ENCODE results near the gene RPH3AL.
A peak's percentile ranks its signal among the peaks of the same experiment; 100 is the strongest.

The RPH3AL gene

DNA sequence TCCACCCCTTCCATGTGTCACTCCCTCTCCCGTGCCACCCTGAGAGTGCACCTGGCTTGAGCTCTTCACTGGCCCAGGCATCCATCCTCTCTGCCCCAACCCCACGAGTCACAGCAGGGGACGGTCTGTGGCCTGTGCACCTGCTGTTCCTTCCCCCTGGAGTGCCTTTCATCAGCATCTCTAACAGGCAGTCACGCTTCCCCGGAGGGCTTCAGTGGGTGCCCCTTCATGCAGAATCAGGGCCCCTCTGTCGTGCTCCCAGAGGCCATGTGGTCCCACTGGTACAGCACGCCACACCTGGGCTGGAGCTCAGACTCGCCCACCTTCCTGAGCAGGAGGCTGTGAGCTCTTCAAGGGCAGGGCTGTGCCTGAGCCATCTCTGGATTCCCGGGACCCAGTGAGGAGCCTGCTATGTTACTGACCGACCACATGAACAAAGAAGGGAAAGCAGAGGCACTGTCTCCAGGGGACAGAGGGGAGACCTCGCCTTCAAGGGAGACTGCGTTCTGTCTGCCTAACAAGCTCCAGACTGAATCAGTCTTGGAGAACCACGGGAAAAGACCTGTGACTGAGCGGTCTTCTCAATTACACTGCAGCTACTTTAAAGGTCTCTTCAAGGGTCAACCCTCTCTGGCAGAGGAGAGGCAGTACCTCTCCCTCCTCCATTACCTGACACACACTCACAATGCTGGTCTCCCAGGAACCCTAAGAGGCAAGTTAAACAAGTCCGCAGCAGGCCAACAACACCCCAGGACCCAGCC, 92.4 kb downstream of the RPH3AL start:
- peaks cover 14% of the 10 kb centered on the region; the same call in 1 of the 2 replicates for H4K20me1 ChIP-seq
- no peak overlapping the region for H3K4me3 ChIP-seq
- H3K27me3 ChIP-seq: no peaks in the 10 kb centered on the region
- H3K4me2 ChIP-seq: peak overlapping the region; percentile 59
- H3K9me3 ChIP-seq: peaks cover 31% of the 10 kb centered on the region
- H3K27ac ChIP-seq: 0 out of 2 replicates have a peak overlapping the region, but pooled peaks have one; percentile 44
- H3K36me3 ChIP-seq: peaks cover 36% of the 10 kb centered on the region
- 0 out of 2 replicates have a peak overlapping the region, but pooled peaks have one; percentile 6 for H3K9ac ChIP-seq
- TF ChIP-seq Cebpa-rat (IDR thresholded peaks at IDR 0.05): no peak
- peaks cover 29% of the 10 kb centered on the region for H3K4me1 ChIP-seq

DNA sequence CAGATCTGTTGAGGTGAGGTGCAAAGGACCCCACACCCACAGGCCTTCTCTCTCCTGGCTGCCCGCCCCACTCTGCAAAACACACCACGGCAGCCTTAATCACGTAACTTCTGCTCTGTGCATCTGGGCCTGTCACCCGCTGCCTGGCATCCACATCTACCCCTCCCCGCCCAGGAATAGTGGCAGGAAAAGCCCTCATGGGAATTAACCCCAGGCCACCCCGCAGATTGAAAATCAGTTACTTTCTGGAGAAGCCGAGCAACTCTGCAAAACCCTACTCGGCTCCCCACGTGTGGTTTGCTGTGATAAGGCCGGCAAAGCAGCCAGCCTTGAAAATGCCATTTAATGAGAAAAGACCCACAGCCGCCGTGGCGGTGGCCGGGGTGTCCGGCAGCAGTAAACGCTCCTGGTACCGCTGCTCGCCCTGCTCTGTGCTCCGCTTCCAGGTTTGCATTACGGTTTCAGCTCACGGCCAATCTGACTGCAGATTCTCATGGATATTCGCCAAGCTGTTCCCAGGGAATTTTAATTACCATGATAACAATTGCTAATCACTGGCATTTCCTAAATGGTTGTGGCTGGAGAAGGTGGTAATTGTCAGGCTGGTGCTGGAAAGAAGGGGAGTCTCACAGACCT, 93.1 kb downstream of the RPH3AL start:
- Histone ChIP-seq H3K9ac (no peak overlapping the region), H3K36me3 (peaks cover 34% of the 10 kb centered on the region), H3K27me3 (no peaks in the 10 kb centered on the region), H3K4me3 (no peak overlapping the region), H3K27ac (no peak overlapping the region), H4K20me1 (peaks cover 14% of the 10 kb centered on the region; the same call in 1 of the 2 replicates), H3K4me1 (peaks cover 29% of the 10 kb centered on the region), H3K4me2 (peak overlapping the region; percentile 59), H3K9me3 (peaks cover 29% of the 10 kb centered on the region)
- TF ChIP-seq Cebpa-rat (IDR thresholded peaks at IDR 0.05): no peak

DNA sequence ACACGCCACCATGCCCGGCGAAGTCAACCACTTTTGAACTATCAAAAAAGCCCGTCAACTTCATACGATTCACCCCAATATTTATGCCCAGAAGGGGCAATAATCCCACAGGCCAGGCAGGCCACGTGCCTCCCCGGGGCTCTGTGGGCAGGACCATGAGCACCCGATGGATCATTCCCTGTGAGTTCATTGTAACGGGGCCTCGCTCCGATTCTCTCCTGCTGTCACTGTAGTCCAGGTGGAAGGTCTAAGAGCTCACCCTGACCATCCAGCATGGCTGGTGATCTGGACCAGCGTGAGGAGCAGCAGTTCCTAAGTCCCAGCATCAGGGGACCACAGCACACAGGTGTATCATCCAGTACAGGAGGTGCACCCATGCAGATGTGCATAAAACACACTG, 93.7 kb downstream of the RPH3AL start:
- no peak overlapping the region for H3K27ac ChIP-seq
- H3K4me1 ChIP-seq: peaks cover 29% of the 10 kb centered on the region
- H3K27me3 ChIP-seq: no peaks in the 10 kb centered on the region
- peaks cover 23% of the 10 kb centered on the region for H3K9me3 ChIP-seq
- H3K36me3 ChIP-seq: peaks cover 28% of the 10 kb centered on the region
- H3K4me2 ChIP-seq: no peak overlapping the region
- H3K4me3 ChIP-seq: no peak overlapping the region
- peaks cover 14% of the 10 kb centered on the region; the same call in 1 of the 2 replicates for H4K20me1 ChIP-seq
- TF ChIP-seq Cebpa-rat (IDR thresholded peaks at IDR 0.05): no peak
- H3K9ac ChIP-seq: no peak overlapping the region

DNA sequence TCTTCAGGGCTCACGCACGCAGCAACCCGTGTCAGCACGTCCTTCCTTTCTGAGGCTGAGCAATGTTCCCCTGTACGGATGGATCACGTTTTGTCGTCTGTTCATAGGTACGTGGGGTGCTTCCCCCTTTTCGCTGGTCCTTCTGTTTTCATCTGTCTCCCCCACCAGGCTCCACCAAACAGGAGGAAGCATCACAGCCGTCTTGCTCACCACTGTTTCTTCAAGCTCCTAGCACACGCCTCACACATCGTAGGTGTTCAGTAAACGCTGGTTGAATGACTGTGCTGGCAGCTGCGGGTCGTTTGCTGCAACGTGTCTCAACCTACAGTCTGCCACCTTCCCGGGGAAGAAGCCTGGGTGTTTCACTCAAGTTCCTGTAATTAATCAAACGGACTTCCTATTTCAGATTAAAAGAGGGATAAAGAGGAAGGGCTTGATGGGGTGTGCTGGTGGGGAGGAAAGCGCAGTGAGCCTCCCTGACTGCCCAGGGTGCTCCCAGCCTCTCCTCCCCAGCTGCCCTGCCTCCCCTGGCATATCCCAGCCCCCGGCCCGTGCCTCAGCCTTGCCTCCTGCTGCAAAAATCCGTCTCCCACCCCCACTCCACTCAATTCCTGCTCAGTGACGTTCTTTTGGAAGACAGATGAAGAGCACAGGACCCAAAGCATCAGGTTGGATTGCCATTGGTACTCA, 94.4 kb downstream of the RPH3AL start:
- Histone ChIP-seq H3K27ac (no peak overlapping the region), H3K9ac (no peak overlapping the region), H3K4me1 (peaks cover 29% of the 10 kb centered on the region), H3K4me2 (no peak overlapping the region), H3K4me3 (no peak overlapping the region), H4K20me1 (peaks cover 14% of the 10 kb centered on the region; the same call in 1 of the 2 replicates), H3K27me3 (no peaks in the 10 kb centered on the region), H3K9me3 (peaks cover 16% of the 10 kb centered on the region), H3K36me3 (peaks cover 24% of the 10 kb centered on the region; the same call in 1 of the 2 replicates)
- TF ChIP-seq Cebpa-rat (IDR thresholded peaks at IDR 0.05): no peak

DNA sequence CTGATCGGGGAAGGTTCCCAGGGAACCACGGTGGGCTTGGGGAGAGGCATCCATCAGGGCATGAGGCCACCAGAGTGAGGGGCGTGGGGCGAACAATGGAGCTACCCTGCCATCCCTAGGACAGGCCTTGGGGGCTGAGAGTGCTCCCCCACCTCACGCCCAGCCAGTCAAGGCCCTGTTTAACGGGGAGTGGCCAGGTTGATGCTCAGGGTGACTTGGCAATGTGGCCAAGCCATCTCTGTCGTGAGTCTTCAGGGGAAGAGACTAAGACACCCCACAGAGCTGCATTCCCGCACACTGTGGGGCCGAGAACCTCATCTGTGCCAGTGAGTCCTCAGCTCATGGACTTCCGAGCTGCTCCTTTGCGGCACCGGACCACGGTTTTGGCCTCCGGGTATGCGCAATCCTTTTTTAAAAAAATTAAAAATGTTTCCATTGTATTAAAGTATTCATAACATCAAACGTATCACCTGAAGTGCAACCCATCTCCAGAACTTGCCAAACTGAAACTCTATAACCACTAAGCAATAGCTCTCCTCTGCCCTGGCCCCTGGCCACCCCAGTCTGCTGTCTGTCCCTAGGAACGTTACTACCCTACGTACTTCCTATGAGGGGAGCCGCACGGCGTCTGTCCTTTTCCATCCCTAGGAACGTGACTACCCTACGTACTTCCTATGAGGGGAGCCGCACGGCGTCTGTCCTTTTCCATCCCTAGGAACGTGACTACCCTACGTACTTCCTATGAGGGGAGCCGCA, 99.3 kb downstream of the RPH3AL start:
- Histone ChIP-seq H3K9me3 (no peaks in the 10 kb centered on the region), H4K20me1 (peaks cover 26% of the 10 kb centered on the region; the same call in 1 of the 2 replicates), H3K4me2 (no peak overlapping the region), H3K27me3 (no peaks in the 10 kb centered on the region), H3K4me3 (no peak overlapping the region), H3K36me3 (peaks cover 10% of the 10 kb centered on the region; the same call in 1 of the 2 replicates), H3K27ac (no peak overlapping the region), H3K4me1 (peaks cover 6% of the 10 kb centered on the region), H3K9ac (no peak overlapping the region)
- TF ChIP-seq Cebpa-rat (IDR thresholded peaks at IDR 0.05): no peak

DNA sequence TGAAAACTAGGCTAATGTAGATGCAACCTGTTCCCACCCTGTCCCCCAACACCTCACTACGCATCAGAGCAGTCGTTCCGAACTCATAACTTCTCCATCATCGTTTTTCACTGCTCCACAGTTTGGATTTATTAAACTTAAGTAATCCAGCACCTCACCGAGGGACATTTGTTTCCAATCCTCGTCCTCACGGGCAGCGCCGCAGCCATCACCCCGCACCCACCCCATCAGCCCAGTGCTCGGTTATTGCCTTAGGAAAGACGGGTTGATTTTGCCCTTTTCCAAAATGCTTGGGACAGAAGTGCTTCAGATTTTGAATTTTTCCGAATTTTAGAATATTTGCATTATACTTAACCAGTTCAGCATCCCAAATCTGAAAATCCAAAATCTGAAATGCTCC, 100.2 kb downstream of the RPH3AL start:
- H3K4me3 ChIP-seq: no peak overlapping the region
- H3K9me3 ChIP-seq: no peaks in the 10 kb centered on the region
- no peak overlapping the region for H3K27ac ChIP-seq
- no peak overlapping the region for H3K9ac ChIP-seq
- no peaks in the 10 kb centered on the region for H3K27me3 ChIP-seq
- peaks cover 6% of the 10 kb centered on the region; the same call in 1 of the 2 replicates for H3K36me3 ChIP-seq
- H3K4me1 ChIP-seq: peaks cover 14% of the 10 kb centered on the region
- H4K20me1 ChIP-seq: peaks cover 32% of the 10 kb centered on the region; the same call in 1 of the 2 replicates
- H3K4me2 ChIP-seq: no peak overlapping the region
- no peak for TF ChIP-seq Cebpa-rat (IDR thresholded peaks at IDR 0.05)

DNA sequence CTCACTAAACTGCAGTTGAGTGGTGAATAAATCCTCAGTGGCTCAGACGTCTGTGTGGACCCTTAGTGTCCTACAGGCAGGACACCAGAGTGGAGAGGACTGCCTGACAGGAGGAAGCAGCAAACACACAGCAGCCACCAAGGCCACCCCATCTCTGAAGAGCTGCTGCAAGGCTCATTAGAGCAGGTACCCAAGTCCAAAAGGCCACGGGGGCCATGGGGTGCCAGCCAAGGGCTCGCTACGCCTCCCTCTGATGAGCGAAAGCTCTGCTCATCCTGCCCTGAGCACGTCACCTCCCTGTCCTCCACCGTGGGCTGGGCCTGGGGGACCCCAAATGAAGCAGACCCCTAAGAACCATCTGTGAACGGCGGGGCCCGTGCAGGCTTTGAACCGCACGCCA, 101.1 kb downstream of the RPH3AL start:
- peaks cover 15% of the 10 kb centered on the region; the same call in 1 of the 2 replicates for H3K36me3 ChIP-seq
- H3K4me2 ChIP-seq: no peak overlapping the region
- no peak overlapping the region for H3K9ac ChIP-seq
- no peaks in the 10 kb centered on the region for H3K27me3 ChIP-seq
- peaks cover 32% of the 10 kb centered on the region; the same call in 1 of the 2 replicates for H4K20me1 ChIP-seq
- TF ChIP-seq Cebpa-rat (IDR thresholded peaks at IDR 0.05): no peak
- peaks cover 21% of the 10 kb centered on the region for H3K4me1 ChIP-seq
- H3K9me3 ChIP-seq: no peaks in the 10 kb centered on the region
- H3K4me3 ChIP-seq: no peak overlapping the region
- no peak overlapping the region for H3K27ac ChIP-seq

DNA sequence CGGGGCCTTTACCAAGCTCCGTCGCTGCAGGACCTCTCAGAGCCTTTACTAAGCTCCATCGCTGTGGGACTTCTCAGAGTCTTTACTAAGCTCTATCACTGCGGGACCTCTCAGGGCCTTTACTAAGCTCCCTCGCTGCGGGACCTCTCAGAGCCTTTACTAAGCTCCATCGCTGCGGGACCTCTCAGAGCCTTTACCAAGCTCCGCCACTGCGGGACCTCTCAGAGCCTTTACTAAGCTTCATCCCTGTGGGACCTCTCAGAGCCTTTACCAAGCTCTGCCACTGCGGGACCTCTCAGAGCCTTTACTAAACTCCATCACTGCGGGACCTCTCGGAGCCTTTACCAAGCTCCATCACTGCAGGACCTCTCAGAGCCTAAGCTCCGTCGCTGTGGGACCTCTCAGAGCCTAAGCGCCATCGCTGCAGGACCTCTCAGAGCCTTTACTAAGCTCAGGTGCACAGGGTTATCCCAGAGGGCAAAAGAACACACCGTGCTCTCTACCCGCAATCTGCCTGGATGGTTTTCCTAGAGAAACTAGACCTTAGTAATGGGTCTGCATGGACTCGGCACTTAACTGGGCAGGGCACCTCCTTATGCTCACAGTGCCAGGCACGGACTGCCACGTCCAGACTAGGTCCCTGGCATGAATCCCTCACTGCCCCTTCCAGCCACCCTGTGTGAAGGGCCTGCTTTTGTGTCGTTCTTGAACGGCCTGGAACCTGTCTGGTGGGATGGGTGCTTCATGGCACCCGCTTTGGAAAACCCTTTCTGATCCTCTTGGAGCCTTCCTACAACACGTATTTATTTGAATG, 101.9 kb downstream of the RPH3AL start:
- Histone ChIP-seq H3K9me3 (no peaks in the 10 kb centered on the region), H3K4me3 (no peak overlapping the region), H3K27ac (no peak overlapping the region), H4K20me1 (peaks cover 32% of the 10 kb centered on the region; the same call in 1 of the 2 replicates), H3K27me3 (no peaks in the 10 kb centered on the region), H3K4me1 (peaks cover 21% of the 10 kb centered on the region), H3K9ac (no peak overlapping the region; the same call in 1 of the 2 replicates), H3K4me2 (no peak overlapping the region), H3K36me3 (peaks cover 24% of the 10 kb centered on the region; the same call in 1 of the 2 replicates)
- TF ChIP-seq Cebpa-rat (IDR thresholded peaks at IDR 0.05): no peak

All from BLaER1 (cell line).